ENCODE measurements around the gene FKBP1A.

Gene FKBP1A

GRCh38 chr20:1364106-1364505, 28.7 kb downstream of the FKBP1A start:
- Mint-ChIP-seq H3K36me3 (ENCODE audit: low read depth) (peaks cover 91% of the 10 kb centered on the region), H3K27ac (no peak overlapping the region), H3K4me1 (peaks cover 20% of the 10 kb centered on the region), H3K9me3 (peaks cover 4% of the 10 kb centered on the region), H3K4me3 (no peak overlapping the region), H3K27me3 (ENCODE audit: low read depth) (no peaks in the 10 kb centered on the region)
- no peak for TF ChIP-seq CTCF (IDR thresholded peaks at IDR 0.05; ENCODE audit: unreplicated experiment in 3 of 3)

- H3K4me1 Mint-ChIP-seq, result peaks cover 14% of the 10 kb centered on the region
- peaks cover 4% of the 10 kb centered on the region for H3K9me3 Mint-ChIP-seq
- no peak for TF ChIP-seq CTCF (IDR thresholded peaks at IDR 0.05; ENCODE audit: unreplicated experiment in 3 of 3)
- H3K27me3 Mint-ChIP-seq (ENCODE audit: low read depth), result no peaks in the 10 kb centered on the region
- no peak overlapping the region for H3K4me3 Mint-ChIP-seq
- H3K27ac Mint-ChIP-seq, result no peak overlapping the region
- H3K36me3 Mint-ChIP-seq (ENCODE audit: low read depth), result peaks cover 91% of the 10 kb centered on the region
These were observed 29.3 kb downstream of the FKBP1A start for GRCh38 chr20:1363522-1363921.

- TF ChIP-seq CTCF (IDR thresholded peaks at IDR 0.05; ENCODE audit: unreplicated experiment in 3 of 3), result no peak
- Mint-ChIP-seq H3K4me3 (no peak overlapping the region), H3K27me3 (ENCODE audit: low read depth) (no peaks in the 10 kb centered on the region), H3K4me1 (peaks cover 5% of the 10 kb centered on the region), H3K36me3 (ENCODE audit: low read depth) (peaks cover 88% of the 10 kb centered on the region), H3K27ac (no peak overlapping the region), H3K9me3 (peaks cover 3% of the 10 kb centered on the region)
These were observed 30.4 kb downstream of the FKBP1A start for GRCh38 chr20:1362484-1362883.

- no peak for TF ChIP-seq CTCF (IDR thresholded peaks at IDR 0.05; ENCODE audit: unreplicated experiment in 3 of 3)
- Mint-ChIP-seq H3K36me3 (ENCODE audit: low read depth) (peaks cover 85% of the 10 kb centered on the region), H3K27ac (no peak overlapping the region), H3K4me3 (no peak overlapping the region), H3K27me3 (ENCODE audit: low read depth) (no peaks in the 10 kb centered on the region), H3K4me1 (peaks cover 5% of the 10 kb centered on the region), H3K9me3 (no peaks in the 10 kb centered on the region)
These were observed 32.6 kb downstream of the FKBP1A start for GRCh38 chr20:1360094-1360846.

- Mint-ChIP-seq H3K27me3 (ENCODE audit: low read depth) (no peaks in the 10 kb centered on the region), H3K27ac (no peak overlapping the region), H3K4me3 (no peak overlapping the region), H3K9me3 (peaks cover 15% of the 10 kb centered on the region), H3K4me1 (no peaks in the 10 kb centered on the region), H3K36me3 (ENCODE audit: low read depth) (peaks cover 86% of the 10 kb centered on the region)
- no peak for TF ChIP-seq CTCF (IDR thresholded peaks at IDR 0.05; ENCODE audit: unreplicated experiment in 3 of 3)
These were observed 34.8 kb downstream of the FKBP1A start for GRCh38 chr20:1357921-1358671.

Data from nephron (organoid).